ENCODE data around the gene TCF25. TPM values are rescaled to one million over a fixed set of nuclear protein-coding genes. Genes with fewer than 3 reads are reported as not detected.
A peak's percentile ranks its signal among the peaks of the same experiment; 100 is the strongest.

The TCF25 gene
- total RNA-seq, 1 donor from 2014 or later, result 210 TPM

DNA sequence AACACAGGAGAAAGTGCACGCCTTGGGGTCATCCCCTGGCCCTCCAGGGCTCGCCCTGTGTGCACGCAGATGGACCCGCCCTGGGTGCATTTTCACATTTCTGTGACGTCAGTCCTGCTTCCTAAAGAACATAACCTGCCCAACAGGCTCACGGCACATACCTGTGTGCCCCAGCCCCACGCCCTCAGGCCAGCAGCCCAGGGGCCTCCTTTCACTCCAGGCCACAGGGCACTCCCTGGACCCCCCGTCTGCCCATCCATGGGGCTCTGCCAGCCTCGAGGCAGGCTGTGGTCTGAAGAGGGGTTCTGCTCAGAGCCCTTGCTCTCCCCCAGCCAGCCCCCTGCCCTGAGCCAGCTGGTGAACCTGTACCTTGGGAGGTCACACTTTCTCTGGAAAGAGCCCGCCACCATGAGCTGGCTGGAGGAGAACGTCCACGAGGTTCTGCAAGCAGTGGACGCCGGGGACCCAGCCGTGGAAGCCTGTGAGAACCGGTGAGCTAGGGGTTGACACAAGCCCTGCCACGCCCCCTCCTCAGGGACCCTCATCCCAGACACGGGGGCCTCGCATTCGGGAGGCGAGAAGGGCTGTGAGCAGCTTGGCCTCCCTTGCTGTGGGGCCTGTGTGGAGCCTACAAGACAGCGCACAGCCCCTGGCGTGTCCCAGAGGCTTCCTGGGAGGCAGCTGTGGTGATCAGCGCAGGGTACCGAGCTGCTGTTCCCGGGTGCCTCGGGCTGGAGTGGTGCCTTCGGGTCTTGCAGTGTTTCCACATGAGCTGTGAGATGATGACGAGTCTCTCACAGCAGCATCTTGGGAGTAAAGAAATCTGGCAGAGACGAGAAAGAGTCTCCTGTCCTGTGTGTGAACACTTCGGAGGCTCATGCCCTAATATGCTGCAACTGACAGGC, 31.5 kb downstream of the TCF25 start:
- Mint-ChIP-seq H3K4me1 (ENCODE audit: unreplicated experiment) (no peaks in the 10 kb centered on the region), H3K36me3 (ENCODE audit: low read depth, unreplicated experiment) (peaks cover 34% of the 10 kb centered on the region), H3K9me3 (ENCODE audit: unreplicated experiment) (no peaks in the 10 kb centered on the region), H3K4me3 (ENCODE audit: unreplicated experiment) (peak overlapping the region; percentile 51), H3K27me3 (ENCODE audit: unreplicated experiment) (peaks cover 6% of the 10 kb centered on the region), H3K27ac (ENCODE audit: unreplicated experiment) (no peak overlapping the region)
- TF ChIP-seq, protein P1, sequence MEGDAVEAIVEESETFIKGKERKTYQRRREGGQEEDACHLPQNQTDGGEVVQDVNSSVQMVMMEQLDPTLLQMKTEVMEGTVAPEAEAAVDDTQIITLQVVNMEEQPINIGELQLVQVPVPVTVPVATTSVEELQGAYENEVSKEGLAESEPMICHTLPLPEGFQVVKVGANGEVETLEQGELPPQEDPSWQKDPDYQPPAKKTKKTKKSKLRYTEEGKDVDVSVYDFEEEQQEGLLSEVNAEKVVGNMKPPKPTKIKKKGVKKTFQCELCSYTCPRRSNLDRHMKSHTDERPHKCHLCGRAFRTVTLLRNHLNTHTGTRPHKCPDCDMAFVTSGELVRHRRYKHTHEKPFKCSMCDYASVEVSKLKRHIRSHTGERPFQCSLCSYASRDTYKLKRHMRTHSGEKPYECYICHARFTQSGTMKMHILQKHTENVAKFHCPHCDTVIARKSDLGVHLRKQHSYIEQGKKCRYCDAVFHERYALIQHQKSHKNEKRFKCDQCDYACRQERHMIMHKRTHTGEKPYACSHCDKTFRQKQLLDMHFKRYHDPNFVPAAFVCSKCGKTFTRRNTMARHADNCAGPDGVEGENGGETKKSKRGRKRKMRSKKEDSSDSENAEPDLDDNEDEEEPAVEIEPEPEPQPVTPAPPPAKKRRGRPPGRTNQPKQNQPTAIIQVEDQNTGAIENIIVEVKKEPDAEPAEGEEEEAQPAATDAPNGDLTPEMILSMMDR (IDR thresholded peaks at IDR 0.05; ENCODE audit: unreplicated experiment), result no peak
- no peak for DNase-seq (ENCODE audit: low spot score)

DNA sequence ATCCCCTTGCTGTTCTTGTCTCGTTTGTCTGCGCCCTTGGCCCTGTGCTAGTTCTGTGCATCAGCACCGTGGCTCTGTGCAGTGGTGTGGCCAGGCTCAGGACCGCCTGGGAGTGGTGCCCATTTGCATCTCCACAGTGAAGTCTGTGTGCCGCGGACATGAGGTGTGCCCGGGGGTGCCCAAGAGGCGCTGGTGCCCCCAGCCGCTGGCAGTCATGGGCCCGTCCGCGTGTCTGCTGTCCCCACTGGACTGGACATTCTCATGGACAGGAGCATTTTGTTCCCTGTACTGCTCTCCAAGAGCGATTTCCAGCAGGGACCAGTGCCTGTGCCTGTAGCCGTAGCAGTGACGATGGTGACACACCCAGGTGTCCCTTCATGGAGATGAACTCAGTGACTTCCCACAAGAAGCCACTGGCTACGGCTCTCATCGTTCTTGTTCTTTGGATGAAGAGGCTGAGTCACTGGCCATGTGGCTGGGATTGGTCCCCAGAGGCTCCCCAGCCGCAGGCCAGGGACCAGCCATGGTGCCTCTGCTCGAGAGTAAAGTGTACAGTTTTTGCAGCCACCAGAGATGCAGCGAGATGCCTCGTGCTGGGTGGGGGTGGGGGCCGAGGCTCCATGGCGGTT, 32.2 kb downstream of the TCF25 start:
- TF ChIP-seq, protein P1 (IDR thresholded peaks at IDR 0.05; ENCODE audit: unreplicated experiment), result no peak
- Mint-ChIP-seq H3K36me3 (ENCODE audit: low read depth, unreplicated experiment) (peaks cover 26% of the 10 kb centered on the region), H3K27ac (ENCODE audit: unreplicated experiment) (no peak overlapping the region), H3K4me1 (ENCODE audit: unreplicated experiment) (no peaks in the 10 kb centered on the region), H3K4me3 (ENCODE audit: unreplicated experiment) (peak overlapping the region; percentile 71), H3K27me3 (ENCODE audit: unreplicated experiment) (peaks cover 6% of the 10 kb centered on the region), H3K9me3 (ENCODE audit: unreplicated experiment) (no peaks in the 10 kb centered on the region)
- DNase-seq (ENCODE audit: low spot score), result no peak

GRCh38 chr16:89906140-89907025, 33.0 kb downstream of the TCF25 start:
- DNase-seq (ENCODE audit: low spot score), result no peak
- H3K27ac Mint-ChIP-seq (ENCODE audit: unreplicated experiment), result no peak overlapping the region
- TF ChIP-seq, protein P1 (IDR thresholded peaks at IDR 0.05; ENCODE audit: unreplicated experiment), result no peak

DNA sequence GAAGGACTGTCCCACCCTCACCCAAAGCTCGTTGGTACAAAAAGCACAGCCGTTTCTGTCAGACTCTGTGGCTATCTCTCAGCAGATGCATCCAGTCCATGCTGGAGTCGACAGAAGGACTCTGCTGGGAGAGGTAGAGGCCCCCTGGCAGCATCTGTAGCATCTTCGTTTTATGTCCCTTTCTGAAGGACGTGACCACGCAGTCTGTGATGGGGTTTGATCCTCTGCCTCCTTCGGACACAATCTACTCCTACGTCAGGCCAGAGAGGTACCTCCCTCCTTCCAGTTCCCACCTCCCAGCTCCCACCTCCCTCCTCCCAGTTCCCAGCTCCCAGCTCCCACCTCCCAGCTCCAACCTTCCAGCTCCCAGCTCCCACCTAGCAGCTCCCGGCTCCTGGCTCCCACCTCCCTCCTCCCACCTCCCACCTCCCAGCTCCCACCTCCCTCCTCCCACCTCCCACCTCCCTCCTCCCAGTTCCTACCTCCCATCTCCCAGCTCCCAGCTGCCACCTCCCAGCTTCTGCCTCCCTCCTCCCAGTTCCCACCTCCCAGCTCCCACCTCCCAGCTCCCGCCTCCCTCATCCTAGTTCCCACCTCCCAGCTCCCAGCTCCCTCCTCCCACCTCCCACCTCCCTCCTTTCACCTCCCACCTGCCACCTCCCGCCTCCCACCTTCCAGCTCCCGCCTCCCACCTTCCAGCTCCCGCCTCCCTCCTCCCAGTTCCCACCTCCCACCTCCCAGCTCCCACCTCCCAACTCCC, 33.8 kb downstream of the TCF25 start:
- TF ChIP-seq, protein P1 (IDR thresholded peaks at IDR 0.05; ENCODE audit: unreplicated experiment), result no peak

More at GRCh38 chr16:89906140-89907025, 33.0 kb downstream of the TCF25 start:
- H3K9me3 Mint-ChIP-seq (ENCODE audit: unreplicated experiment), result no peaks in the 10 kb centered on the region
- H3K27me3 Mint-ChIP-seq (ENCODE audit: unreplicated experiment), result peaks cover 6% of the 10 kb centered on the region
- H3K36me3 Mint-ChIP-seq (ENCODE audit: low read depth, unreplicated experiment), result peaks cover 26% of the 10 kb centered on the region
- no peaks in the 10 kb centered on the region for H3K4me1 Mint-ChIP-seq (ENCODE audit: unreplicated experiment)
- H3K4me3 Mint-ChIP-seq (ENCODE audit: unreplicated experiment), result peak overlapping the region; percentile 56

More for the DNA sequence above, 33.8 kb downstream of the TCF25 start:
- H3K4me3 Mint-ChIP-seq (ENCODE audit: unreplicated experiment), result no peak overlapping the region
- H3K27me3 Mint-ChIP-seq (ENCODE audit: unreplicated experiment), result peaks cover 6% of the 10 kb centered on the region
- H3K4me1 Mint-ChIP-seq (ENCODE audit: unreplicated experiment), result no peaks in the 10 kb centered on the region
- DNase-seq (ENCODE audit: low spot score), result no peak
- no peaks in the 10 kb centered on the region for H3K9me3 Mint-ChIP-seq (ENCODE audit: unreplicated experiment)
- peaks cover 26% of the 10 kb centered on the region for H3K36me3 Mint-ChIP-seq (ENCODE audit: low read depth, unreplicated experiment)
- no peak overlapping the region for H3K27ac Mint-ChIP-seq (ENCODE audit: unreplicated experiment)
